HL-60 (cell line): ENCODE data around the gene FAM117A.

Source experiments
- POLR2AphosphoS5 ChIP-seq: IDR thresholded peaks from 2 replicates; pipeline ENCODE4 v1.6.1; 2012; ENCODE audit warnings: low read depth
- SPI1 ChIP-seq: IDR thresholded peaks from 2 replicates; pipeline ENCODE4 v1.6.1; 2012; ENCODE audit warnings: low read depth, mild to moderate bottlenecking, borderline replicate concordance
- TF ChIP-seq, protein P1 (sequence below): IDR thresholded peaks from one replicate; pipeline ENCODE4 v1.5.1; 2011; ENCODE audit warnings: low read length, control low read depth, inconsistent platforms; ENCODE audit not compliant: insufficient read depth

GRCh38 chr17:49776551-49777300 is 12.8 kb upstream of the FAM117A start:
- TF ChIP-seq, protein P1, sequence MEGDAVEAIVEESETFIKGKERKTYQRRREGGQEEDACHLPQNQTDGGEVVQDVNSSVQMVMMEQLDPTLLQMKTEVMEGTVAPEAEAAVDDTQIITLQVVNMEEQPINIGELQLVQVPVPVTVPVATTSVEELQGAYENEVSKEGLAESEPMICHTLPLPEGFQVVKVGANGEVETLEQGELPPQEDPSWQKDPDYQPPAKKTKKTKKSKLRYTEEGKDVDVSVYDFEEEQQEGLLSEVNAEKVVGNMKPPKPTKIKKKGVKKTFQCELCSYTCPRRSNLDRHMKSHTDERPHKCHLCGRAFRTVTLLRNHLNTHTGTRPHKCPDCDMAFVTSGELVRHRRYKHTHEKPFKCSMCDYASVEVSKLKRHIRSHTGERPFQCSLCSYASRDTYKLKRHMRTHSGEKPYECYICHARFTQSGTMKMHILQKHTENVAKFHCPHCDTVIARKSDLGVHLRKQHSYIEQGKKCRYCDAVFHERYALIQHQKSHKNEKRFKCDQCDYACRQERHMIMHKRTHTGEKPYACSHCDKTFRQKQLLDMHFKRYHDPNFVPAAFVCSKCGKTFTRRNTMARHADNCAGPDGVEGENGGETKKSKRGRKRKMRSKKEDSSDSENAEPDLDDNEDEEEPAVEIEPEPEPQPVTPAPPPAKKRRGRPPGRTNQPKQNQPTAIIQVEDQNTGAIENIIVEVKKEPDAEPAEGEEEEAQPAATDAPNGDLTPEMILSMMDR: no peak
- TF ChIP-seq POLR2AphosphoS5 (no peak), SPI1 (no peak)
